ENCODE results near the gene ARHGAP24. TPM values are rescaled to one million over a fixed set of nuclear protein-coding genes. Genes with fewer than 3 reads are reported as not detected.

ARHGAP24 gene
- total and polyA plus RNA-seq, 2 experiments from 2014 or later = 0.21 to 0.36 TPM

DNA sequence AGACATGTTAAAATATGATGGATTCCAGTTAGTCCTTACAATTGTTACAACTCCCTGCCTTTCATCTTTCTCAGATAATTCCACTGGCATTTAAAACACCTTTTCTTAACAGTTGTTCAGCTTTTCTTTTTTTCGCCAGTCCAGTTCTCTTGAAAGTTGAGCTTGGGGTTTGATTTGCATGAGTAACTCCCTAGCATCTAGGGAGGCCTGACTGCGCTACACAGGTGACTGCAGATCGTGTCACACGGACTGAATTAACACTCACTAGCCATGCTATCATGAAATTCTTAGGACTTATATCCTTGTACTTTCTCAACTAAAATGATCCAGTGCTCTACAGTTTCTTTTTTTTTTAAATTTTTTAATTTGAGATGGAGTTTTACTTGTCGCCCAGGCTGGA is 69.8 kb downstream of the ARHGAP24 start:
- H3K36me3 Mint-ChIP-seq (ENCODE audit: low read depth) = no peaks in the 10 kb centered on the region

More for the DNA sequence above, 69.8 kb downstream of the ARHGAP24 start:
- Histone ChIP-seq H3K27me3 (ENCODE audit: insufficient read depth) (no peaks in the 10 kb centered on the region), H3K79me2 (replicated peaks; ENCODE audit: insufficient read depth) (no peaks in the 10 kb centered on the region), H3K4me3 (no peak overlapping the region), H3K36me3 (ENCODE audit: insufficient read depth) (no peaks in the 10 kb centered on the region), H4K20me1 (replicated peaks; ENCODE audit: insufficient read depth) (no peaks in the 10 kb centered on the region), H3K27ac (ENCODE audit: low read depth) (no peak overlapping the region), H3K4me1 (ENCODE audit: insufficient read depth) (no peaks in the 10 kb centered on the region), H3F3A (replicated peaks; ENCODE audit: low read depth) (no peaks in the 10 kb centered on the region), H2AFZ (no peak overlapping the region), H3K4me2 (no peak overlapping the region), H3K9me2 (ENCODE audit: insufficient read depth) (no peaks in the 10 kb centered on the region)
- H3K27ac Mint-ChIP-seq = no peak overlapping the region
- H3K4me3 Mint-ChIP-seq = no peak overlapping the region
- H3K4me1 Mint-ChIP-seq = peaks cover 7% of the 10 kb centered on the region
- no peaks in the 10 kb centered on the region for H3K9me3 Mint-ChIP-seq
- no peaks in the 10 kb centered on the region for H3K27me3 Mint-ChIP-seq (ENCODE audit: insufficient read depth, low read depth, poor library complexity)
- no peak for DNase-seq (ENCODE audit: low spot score)
- no peak for TF ChIP-seq EZH2 (IDR thresholded peaks at IDR 0.05; ENCODE audit: low read depth, unreplicated experiment)
- TF ChIP-seq, protein P1, sequence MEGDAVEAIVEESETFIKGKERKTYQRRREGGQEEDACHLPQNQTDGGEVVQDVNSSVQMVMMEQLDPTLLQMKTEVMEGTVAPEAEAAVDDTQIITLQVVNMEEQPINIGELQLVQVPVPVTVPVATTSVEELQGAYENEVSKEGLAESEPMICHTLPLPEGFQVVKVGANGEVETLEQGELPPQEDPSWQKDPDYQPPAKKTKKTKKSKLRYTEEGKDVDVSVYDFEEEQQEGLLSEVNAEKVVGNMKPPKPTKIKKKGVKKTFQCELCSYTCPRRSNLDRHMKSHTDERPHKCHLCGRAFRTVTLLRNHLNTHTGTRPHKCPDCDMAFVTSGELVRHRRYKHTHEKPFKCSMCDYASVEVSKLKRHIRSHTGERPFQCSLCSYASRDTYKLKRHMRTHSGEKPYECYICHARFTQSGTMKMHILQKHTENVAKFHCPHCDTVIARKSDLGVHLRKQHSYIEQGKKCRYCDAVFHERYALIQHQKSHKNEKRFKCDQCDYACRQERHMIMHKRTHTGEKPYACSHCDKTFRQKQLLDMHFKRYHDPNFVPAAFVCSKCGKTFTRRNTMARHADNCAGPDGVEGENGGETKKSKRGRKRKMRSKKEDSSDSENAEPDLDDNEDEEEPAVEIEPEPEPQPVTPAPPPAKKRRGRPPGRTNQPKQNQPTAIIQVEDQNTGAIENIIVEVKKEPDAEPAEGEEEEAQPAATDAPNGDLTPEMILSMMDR (conservative IDR thresholded peaks at IDR 0.05; ENCODE audit: low read depth in 2 of 2) = no peak
- TF ChIP-seq, protein P2, sequence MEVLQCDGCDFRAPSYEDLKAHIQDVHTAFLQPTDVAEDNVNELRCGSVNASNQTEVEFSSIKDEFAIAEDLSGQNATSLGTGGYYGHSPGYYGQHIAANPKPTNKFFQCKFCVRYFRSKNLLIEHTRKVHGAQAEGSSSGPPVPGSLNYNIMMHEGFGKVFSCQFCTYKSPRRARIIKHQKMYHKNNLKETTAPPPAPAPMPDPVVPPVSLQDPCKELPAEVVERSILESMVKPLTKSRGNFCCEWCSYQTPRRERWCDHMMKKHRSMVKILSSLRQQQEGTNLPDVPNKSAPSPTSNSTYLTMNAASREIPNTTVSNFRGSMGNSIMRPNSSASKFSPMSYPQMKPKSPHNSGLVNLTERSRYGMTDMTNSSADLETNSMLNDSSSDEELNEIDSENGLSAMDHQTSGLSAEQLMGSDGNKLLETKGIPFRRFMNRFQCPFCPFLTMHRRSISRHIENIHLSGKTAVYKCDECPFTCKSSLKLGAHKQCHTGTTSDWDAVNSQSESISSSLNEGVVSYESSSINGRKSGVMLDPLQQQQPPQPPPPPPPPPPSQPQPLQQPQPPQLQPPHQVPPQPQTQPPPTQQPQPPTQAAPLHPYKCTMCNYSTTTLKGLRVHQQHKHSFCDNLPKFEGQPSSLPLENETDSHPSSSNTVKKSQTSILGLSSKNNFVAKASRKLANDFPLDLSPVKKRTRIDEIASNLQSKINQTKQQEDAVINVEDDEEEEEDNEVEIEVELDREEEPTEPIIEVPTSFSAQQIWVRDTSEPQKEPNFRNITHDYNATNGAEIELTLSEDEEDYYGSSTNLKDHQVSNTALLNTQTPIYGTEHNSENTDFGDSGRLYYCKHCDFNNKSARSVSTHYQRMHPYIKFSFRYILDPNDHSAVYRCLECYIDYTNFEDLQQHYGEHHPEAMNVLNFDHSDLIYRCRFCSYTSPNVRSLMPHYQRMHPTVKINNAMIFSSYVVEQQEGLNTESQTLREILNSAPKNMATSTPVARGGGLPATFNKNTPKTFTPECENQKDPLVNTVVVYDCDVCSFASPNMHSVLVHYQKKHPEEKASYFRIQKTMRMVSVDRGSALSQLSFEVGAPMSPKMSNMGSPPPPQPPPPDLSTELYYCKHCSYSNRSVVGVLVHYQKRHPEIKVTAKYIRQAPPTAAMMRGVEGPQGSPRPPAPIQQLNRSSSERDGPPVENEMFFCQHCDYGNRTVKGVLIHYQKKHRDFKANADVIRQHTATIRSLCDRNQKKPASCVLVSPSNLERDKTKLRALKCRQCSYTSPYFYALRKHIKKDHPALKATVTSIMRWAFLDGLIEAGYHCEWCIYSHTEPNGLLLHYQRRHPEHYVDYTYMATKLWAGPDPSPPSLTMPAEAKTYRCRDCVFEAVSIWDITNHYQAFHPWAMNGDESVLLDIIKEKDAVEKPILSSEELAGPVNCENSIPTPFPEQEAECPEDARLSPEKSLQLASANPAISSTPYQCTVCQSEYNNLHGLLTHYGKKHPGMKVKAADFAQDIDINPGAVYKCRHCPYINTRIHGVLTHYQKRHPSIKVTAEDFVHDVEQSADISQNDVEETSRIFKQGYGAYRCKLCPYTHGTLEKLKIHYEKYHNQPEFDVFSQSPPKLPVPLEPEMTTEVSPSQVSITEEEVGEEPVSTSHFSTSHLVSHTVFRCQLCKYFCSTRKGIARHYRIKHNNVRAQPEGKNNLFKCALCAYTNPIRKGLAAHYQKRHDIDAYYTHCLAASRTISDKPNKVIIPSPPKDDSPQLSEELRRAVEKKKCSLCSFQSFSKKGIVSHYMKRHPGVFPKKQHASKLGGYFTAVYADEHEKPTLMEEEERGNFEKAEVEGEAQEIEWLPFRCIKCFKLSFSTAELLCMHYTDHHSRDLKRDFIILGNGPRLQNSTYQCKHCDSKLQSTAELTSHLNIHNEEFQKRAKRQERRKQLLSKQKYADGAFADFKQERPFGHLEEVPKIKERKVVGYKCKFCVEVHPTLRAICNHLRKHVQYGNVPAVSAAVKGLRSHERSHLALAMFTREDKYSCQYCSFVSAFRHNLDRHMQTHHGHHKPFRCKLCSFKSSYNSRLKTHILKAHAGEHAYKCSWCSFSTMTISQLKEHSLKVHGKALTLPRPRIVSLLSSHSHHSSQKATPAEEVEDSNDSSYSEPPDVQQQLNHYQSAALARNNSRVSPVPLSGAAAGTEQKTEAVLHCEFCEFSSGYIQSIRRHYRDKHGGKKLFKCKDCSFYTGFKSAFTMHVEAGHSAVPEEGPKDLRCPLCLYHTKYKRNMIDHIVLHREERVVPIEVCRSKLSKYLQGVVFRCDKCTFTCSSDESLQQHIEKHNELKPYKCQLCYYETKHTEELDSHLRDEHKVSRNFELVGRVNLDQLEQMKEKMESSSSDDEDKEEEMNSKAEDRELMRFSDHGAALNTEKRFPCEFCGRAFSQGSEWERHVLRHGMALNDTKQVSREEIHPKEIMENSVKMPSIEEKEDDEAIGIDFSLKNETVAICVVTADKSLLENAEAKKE (CRISPR knock-in tag; IDR thresholded peaks at IDR 0.05) = no peak
- TF ChIP-seq EZH2phosphoT487 (IDR thresholded peaks at IDR 0.05; ENCODE audit: unreplicated experiment) = no peak
- ATAC-seq = no peak
